ENCODE data around the gene ITPR1. TPM values are rescaled to one million over a fixed set of nuclear protein-coding genes. Genes with fewer than 3 reads are reported as not detected.
"Not testable (repeated sequence)": the region's sequence is repeated elsewhere in the genome, so short reads cannot be mapped to it uniquely, and the experiment has no call there.

The ITPR1 gene
- 10 to 100 TPM; 32.3 to 43.7 TPM for total RNA-seq
- polyA plus RNA-seq (ENCODE audit: insufficient read length in 2 of 2): 1 to 10 TPM; 9.3 to 9.6 TPM
- long read RNA-seq, donor 1, full-length matches to known transcripts: 2 of 2 reads
- long read RNA-seq, donor 1, partial matches to known transcripts: 0 of 2 reads
- long read RNA-seq, donor 1, other reads (novel, unspliced or antisense): 0 of 2 reads
- long read RNA-seq, donor 2: 0 reads
- long read RNA-seq, donor 3, partial matches to known transcripts: 0 of 1 reads
- long read RNA-seq, donor 3, other reads (novel, unspliced or antisense): 0 of 1 reads
- long read RNA-seq, donor 4, full-length matches to known transcripts: 1 of 8 reads
- long read RNA-seq, donor 4, partial matches to known transcripts: 7 of 8 reads
- long read RNA-seq, donor 4, other reads (novel, unspliced or antisense): 0 of 8 reads

DNA sequence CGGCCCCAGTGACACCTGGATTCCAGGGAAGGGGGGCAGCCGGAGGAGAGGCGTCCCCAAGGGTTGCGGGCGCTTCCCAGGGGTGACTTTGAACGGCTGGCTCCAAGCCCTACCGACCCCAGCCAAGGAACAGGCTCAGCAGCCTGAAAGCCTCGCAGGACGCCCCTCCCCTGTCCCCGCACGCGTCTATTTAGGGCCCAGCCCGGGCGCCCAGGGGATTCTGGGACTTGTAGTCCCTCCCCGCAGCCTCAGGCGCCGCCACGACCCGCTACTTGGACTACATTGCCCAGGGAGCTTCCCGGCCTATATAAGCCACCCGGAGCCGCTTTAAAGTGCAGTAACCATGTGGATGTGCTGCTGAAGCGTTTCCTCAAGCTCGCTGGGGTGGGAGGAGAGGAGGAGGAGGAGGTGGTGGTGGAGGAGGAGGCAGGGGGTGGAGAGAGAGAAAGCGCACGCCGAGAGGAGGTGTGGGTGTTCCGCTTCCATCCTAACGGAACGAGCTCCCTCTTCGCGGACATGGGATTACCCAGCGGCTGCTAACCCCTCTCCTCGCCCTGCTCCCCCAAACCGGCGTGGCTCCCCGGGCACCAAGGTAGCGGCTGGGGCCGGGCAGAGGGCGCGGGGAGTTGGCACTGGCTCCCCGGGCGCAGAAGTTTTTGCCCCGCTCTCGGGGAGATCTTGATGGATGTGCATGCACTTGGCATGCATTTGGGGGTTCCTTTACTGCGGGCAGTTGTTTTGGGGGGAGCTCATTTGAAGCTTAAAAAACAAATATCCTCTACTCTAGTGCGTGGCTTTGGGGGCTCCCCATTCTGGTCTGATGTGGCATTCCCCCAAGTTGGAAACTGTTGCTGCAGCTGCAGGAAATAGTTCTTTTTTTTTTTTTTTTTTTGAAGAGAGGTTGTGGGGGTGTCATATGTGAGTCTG lies at the start of gene ITPR1:
TSS of gene ITPR1 (plus strand) at position 335 of the 927 bp plus-strand sequence. CDS start 23,144 bp downstream, outside the sequence.
- peaks cover 19% of the 10 kb centered on the region for H3K4me1 ChIP-seq (ENCODE audit: control insufficient read depth, insufficient read depth, low read length)

DNA sequence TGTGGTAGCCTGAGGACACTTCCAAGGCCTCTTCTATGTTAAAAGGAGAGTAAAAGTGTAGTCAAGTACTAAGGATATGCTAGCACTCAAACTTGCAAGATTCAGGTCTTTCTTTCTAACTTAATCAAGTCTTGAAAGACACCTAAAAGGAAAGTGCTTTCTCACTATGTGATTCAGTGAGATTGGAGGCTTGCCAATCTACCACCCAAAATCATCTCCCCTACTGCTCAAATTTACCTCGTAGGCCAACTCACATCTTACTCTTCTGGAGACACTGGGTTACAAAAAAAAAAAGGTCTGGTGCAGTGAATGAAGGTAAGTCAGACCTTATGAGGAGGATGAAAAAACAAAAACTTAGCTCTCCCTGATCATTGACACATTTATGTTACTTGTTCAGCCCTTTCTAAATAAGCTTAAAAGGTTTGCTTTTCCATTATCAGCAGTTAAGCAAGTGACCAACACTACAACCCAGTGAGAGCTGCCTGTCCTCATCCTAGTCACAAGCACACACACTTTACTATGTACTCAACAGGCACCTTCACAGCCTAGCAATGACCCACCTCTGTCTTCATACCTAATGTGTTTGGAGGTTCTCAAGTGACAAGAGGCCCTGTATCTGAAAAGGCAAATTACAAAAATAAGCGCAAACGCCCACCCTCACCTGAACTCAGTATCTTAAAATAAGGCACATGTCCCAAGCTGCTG lies 45.7 kb upstream of the ITPR1 start:
- H3K27me3 ChIP-seq (ENCODE audit: control insufficient read depth, insufficient read depth, low read length): no peaks in the 10 kb centered on the region
- H3K9me3 ChIP-seq (ENCODE audit: control insufficient read depth, insufficient read depth, low read length): no peaks in the 10 kb centered on the region
- WGBS (ENCODE audit: insufficient coverage): no CpG with 5 or more reads among the region's 3 CpGs
- H3K4me1 ChIP-seq (ENCODE audit: control insufficient read depth, insufficient read depth, low read length): no peaks in the 10 kb centered on the region
- H3K27ac ChIP-seq (ENCODE audit: low read depth, low read length): no peak overlapping the region
- H3K36me3 ChIP-seq (ENCODE audit: control insufficient read depth, insufficient read depth, low read length): peaks cover 2% of the 10 kb centered on the region
- DNase-seq (ENCODE audit: low read depth in 4 of 6, low spot score in 6 of 6): no peak
- H3K4me3 ChIP-seq (ENCODE audit: low read depth, low read length): no peak overlapping the region

More for the DNA sequence above, at the start of gene ITPR1:
- H3K36me3 ChIP-seq (ENCODE audit: control insufficient read depth, insufficient read depth, low read length): no peaks in the 10 kb centered on the region
- peak; percentile 88 to 99 (median 97) for DNase-seq (ENCODE audit: low read depth in 4 of 6, low spot score in 6 of 6)
- no peaks in the 10 kb centered on the region for H3K9me3 ChIP-seq (ENCODE audit: control insufficient read depth, insufficient read depth, low read length)
- 1% methylated on average over 42 of the region's 47 CpGs for WGBS (ENCODE audit: insufficient coverage)
- peak within 1 kb of the TSS; percentile 79 for H3K27ac ChIP-seq (ENCODE audit: low read depth, low read length)
- peak within 1 kb of the TSS; percentile 97 for H3K4me3 ChIP-seq (ENCODE audit: low read depth, low read length)
- peaks cover 24% of the 10 kb centered on the region for H3K27me3 ChIP-seq (ENCODE audit: control insufficient read depth, insufficient read depth, low read length)

DNA sequence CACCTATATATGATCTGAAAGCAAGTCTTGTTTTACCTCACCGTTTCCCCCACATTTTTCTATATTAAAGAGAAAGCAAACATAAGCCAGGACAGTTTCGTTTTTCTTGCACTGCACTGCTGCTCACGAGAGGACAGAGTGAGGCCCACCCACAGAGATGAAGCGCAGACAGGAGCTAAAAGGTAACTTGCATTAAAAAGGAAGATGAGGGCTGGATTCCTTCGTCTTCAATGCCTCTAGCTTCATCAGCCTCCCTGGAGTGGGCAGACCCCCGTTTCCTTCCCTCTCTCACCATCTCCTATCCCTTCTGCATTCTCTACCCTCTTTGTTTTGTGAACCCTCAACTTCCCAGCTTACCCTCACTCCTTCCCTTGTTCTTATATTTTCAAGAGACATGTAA lies 45.0 kb upstream of the ITPR1 start:
- WGBS (ENCODE audit: insufficient coverage): 68% methylated on average over 3 of the region's 6 CpGs
- Histone ChIP-seq H3K27me3 (ENCODE audit: control insufficient read depth, insufficient read depth, low read length) (no peaks in the 10 kb centered on the region), H3K4me1 (ENCODE audit: control insufficient read depth, insufficient read depth, low read length) (no peaks in the 10 kb centered on the region), H3K36me3 (ENCODE audit: control insufficient read depth, insufficient read depth, low read length) (peaks cover 2% of the 10 kb centered on the region), H3K4me3 (ENCODE audit: low read depth, low read length) (no peak overlapping the region), H3K27ac (ENCODE audit: low read depth, low read length) (no peak overlapping the region), H3K9me3 (ENCODE audit: control insufficient read depth, insufficient read depth, low read length) (no peaks in the 10 kb centered on the region)
- DNase-seq (ENCODE audit: low read depth in 4 of 6, low spot score in 6 of 6): no peak

DNA sequence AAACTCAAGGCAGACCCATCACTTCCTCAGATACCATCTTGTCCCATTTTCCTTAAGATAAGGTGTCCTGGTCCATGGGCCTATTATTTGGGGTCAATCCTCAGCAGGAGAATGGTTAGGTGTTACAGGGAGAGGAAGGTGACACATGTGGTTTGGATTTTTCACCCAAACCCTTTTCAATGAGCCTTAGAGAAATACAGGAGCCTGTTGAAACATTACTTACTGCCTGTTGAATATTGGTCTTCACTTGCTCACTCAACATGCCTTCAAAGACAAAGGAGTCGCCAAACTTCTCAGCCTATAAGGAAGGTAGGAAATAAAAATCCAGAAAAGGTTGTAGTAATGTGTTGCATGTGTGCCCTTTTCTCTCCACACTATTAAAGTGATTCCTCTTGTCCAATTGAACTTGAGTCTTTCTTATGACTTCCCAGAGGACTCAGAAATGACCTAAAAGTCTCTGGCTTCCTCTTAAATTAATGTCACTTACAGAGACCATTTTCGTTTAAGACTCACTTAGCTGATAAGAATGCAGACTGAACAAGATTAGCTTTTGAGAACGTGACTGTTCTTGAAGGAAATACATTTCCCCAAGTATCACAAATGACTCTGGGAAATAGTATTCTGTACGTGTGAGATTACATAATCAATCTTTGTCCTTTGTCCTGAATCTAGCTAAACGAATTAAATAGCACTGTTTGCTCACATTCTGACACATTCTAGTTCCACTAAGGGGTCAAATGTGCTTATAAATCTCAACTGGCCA lies 43.9 kb upstream of the ITPR1 start:
- no CpG with 5 or more reads among the region's 5 CpGs for WGBS (ENCODE audit: insufficient coverage)
- H3K9me3 ChIP-seq (ENCODE audit: control insufficient read depth, insufficient read depth, low read length): no peaks in the 10 kb centered on the region
- H3K27me3 ChIP-seq (ENCODE audit: control insufficient read depth, insufficient read depth, low read length): no peaks in the 10 kb centered on the region
- DNase-seq (ENCODE audit: low read depth in 4 of 6, low spot score in 6 of 6): peak in 1 of 6 donors; percentile 42
- H3K27ac ChIP-seq (ENCODE audit: low read depth, low read length): no peak overlapping the region
- H3K4me1 ChIP-seq (ENCODE audit: control insufficient read depth, insufficient read depth, low read length): no peaks in the 10 kb centered on the region
- peaks cover 2% of the 10 kb centered on the region for H3K36me3 ChIP-seq (ENCODE audit: control insufficient read depth, insufficient read depth, low read length)
- no peak overlapping the region for H3K4me3 ChIP-seq (ENCODE audit: low read depth, low read length)

DNA sequence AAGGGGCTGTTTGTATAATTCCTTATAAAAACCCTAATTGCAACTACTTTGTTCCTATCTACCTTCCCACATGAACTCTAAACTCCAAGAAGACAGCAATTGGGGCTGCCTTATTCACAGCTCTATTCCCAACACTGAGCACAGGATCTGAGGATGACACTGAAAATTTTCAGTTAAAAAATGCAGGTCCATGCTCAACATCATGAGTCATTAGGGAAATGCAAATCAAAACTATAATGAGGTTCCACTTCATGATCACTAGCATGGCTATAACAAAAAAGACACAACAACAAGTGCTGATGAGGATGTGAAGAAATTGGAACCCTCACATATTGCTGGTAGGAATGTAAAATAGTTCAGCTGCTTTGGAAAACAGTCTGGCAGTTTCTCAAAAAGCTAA lies 39.0 kb upstream of the ITPR1 start:
- Histone ChIP-seq H3K36me3 (ENCODE audit: control insufficient read depth, insufficient read depth, low read length) (no peaks in the 10 kb centered on the region), H3K27ac (ENCODE audit: low read depth, low read length) (no peak overlapping the region), H3K27me3 (ENCODE audit: control insufficient read depth, insufficient read depth, low read length) (no peaks in the 10 kb centered on the region), H3K9me3 (ENCODE audit: control insufficient read depth, insufficient read depth, low read length) (peaks cover 2% of the 10 kb centered on the region), H3K4me1 (ENCODE audit: control insufficient read depth, insufficient read depth, low read length) (no peaks in the 10 kb centered on the region), H3K4me3 (ENCODE audit: low read depth, low read length) (no peak overlapping the region)
- no peak for DNase-seq (ENCODE audit: low read depth in 4 of 6, low spot score in 6 of 6)

DNA sequence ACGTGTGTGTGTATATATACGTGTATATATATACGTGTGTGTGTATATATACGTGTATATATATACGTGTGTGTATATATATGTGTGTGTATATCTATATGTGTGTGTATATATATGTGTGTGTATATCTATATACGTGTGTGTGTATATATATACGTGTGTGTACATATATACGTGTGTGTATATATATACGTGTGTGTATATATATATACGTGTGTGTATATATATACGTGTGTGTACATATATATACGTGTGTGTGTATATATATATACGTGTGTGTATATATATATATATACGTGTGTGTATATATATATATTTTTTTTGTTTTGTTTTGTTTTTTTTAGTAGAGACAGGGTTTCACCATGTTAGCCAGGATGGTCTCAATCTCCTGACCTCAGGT lies 36.4 kb upstream of the ITPR1 start:
- not testable (repeated sequence) for DNase-seq (ENCODE audit: low read depth in 4 of 6, low spot score in 6 of 6); H3K27me3 ChIP-seq (ENCODE audit: control insufficient read depth, insufficient read depth, low read length); H3K27ac ChIP-seq (ENCODE audit: low read depth, low read length); H3K4me1 ChIP-seq (ENCODE audit: control insufficient read depth, insufficient read depth, low read length); H3K4me3 ChIP-seq (ENCODE audit: low read depth, low read length); H3K36me3 ChIP-seq (ENCODE audit: control insufficient read depth, insufficient read depth, low read length); H3K9me3 ChIP-seq (ENCODE audit: control insufficient read depth, insufficient read depth, low read length)
- 100% methylated on average over 1 of the region's 14 CpGs for WGBS (ENCODE audit: insufficient coverage)

DNA sequence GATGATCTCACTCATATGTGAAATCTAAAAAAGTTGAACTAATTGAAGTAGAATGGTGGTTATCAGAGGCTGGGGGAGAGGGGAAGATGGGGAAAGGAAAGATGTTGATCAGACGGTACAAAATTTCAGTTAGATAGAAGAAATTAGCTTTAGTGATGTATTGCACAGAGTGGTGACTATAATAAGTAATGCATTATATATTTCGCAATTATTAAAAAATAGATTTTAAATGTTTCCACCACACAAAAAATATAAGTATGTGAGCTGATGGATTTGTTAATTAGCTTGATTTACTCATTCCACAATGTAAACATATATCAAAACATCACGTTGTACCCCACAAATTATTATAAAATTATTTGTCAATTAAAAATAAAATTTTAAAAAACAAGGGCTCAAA lies 34.2 kb upstream of the ITPR1 start:
- WGBS (ENCODE audit: insufficient coverage): no CpG with 5 or more reads among the region's 3 CpGs
- H3K27ac ChIP-seq (ENCODE audit: low read depth, low read length): no peak overlapping the region
- no peaks in the 10 kb centered on the region for H3K4me1 ChIP-seq (ENCODE audit: control insufficient read depth, insufficient read depth, low read length)
- no peaks in the 10 kb centered on the region for H3K27me3 ChIP-seq (ENCODE audit: control insufficient read depth, insufficient read depth, low read length)
- H3K9me3 ChIP-seq (ENCODE audit: control insufficient read depth, insufficient read depth, low read length): peaks cover 2% of the 10 kb centered on the region
- DNase-seq (ENCODE audit: low read depth in 4 of 6, low spot score in 6 of 6): no peak
- H3K36me3 ChIP-seq (ENCODE audit: control insufficient read depth, insufficient read depth, low read length): no peaks in the 10 kb centered on the region
- H3K4me3 ChIP-seq (ENCODE audit: low read depth, low read length): no peak overlapping the region

DNA sequence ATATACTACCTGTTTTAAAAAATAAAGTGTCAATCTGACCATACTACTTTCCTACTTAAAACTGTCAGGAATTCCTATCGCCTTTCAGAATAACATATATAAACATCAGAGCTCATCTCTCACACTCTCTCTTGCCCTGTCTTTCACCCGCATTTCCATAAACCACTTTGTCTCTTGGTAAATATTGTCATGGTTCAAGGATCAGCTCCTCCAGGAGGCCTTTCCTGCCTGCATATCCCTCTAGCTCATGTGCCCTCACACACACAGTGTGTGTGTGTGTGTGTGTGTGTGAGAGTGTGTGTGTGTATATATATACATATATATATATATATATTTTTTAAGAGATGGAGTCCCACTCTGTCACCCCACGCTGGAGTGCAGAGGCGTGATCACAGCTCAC lies 32.8 kb upstream of the ITPR1 start:
- no peak overlapping the region for H3K4me3 ChIP-seq (ENCODE audit: low read depth, low read length)
- H3K4me1 ChIP-seq (ENCODE audit: control insufficient read depth, insufficient read depth, low read length): no peaks in the 10 kb centered on the region

More for the DNA sequence above, 32.8 kb upstream of the ITPR1 start:
- peaks cover 2% of the 10 kb centered on the region for H3K9me3 ChIP-seq (ENCODE audit: control insufficient read depth, insufficient read depth, low read length)
- no peaks in the 10 kb centered on the region for H3K36me3 ChIP-seq (ENCODE audit: control insufficient read depth, insufficient read depth, low read length)
- 100% methylated on average over 1 of the region's 4 CpGs for WGBS (ENCODE audit: insufficient coverage)
- no peaks in the 10 kb centered on the region for H3K27me3 ChIP-seq (ENCODE audit: control insufficient read depth, insufficient read depth, low read length)
- no peak for DNase-seq (ENCODE audit: low read depth in 4 of 6, low spot score in 6 of 6)
- H3K27ac ChIP-seq (ENCODE audit: low read depth, low read length): no peak overlapping the region
